GM12874 (cell line): ENCODE results near the gene KCTD11.

Experiments used
- TF ChIP-seq, protein P1 (sequence below): IDR thresholded peaks from 2 replicates; pipeline ENCODE4 v1.5.1; 2011; ENCODE audit warnings: low read depth, mild to moderate bottlenecking, control low read depth, low read length, moderate library complexity; ENCODE audit not compliant: insufficient read depth

The KCTD11 gene

GRCh38 chr17:7330638-7331015 is 21.3 kb upstream of the KCTD11 start:
- TF ChIP-seq, protein P1, sequence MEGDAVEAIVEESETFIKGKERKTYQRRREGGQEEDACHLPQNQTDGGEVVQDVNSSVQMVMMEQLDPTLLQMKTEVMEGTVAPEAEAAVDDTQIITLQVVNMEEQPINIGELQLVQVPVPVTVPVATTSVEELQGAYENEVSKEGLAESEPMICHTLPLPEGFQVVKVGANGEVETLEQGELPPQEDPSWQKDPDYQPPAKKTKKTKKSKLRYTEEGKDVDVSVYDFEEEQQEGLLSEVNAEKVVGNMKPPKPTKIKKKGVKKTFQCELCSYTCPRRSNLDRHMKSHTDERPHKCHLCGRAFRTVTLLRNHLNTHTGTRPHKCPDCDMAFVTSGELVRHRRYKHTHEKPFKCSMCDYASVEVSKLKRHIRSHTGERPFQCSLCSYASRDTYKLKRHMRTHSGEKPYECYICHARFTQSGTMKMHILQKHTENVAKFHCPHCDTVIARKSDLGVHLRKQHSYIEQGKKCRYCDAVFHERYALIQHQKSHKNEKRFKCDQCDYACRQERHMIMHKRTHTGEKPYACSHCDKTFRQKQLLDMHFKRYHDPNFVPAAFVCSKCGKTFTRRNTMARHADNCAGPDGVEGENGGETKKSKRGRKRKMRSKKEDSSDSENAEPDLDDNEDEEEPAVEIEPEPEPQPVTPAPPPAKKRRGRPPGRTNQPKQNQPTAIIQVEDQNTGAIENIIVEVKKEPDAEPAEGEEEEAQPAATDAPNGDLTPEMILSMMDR, result no peak

GRCh38 chr17:7332111-7332510 is 19.9 kb upstream of the KCTD11 start:
- TF ChIP-seq, protein P1, result no peak

- TF ChIP-seq, protein P1, result no peak
These were observed 16.9 kb upstream of the KCTD11 start for GRCh38 chr17:7334938-7335538.

DNA sequence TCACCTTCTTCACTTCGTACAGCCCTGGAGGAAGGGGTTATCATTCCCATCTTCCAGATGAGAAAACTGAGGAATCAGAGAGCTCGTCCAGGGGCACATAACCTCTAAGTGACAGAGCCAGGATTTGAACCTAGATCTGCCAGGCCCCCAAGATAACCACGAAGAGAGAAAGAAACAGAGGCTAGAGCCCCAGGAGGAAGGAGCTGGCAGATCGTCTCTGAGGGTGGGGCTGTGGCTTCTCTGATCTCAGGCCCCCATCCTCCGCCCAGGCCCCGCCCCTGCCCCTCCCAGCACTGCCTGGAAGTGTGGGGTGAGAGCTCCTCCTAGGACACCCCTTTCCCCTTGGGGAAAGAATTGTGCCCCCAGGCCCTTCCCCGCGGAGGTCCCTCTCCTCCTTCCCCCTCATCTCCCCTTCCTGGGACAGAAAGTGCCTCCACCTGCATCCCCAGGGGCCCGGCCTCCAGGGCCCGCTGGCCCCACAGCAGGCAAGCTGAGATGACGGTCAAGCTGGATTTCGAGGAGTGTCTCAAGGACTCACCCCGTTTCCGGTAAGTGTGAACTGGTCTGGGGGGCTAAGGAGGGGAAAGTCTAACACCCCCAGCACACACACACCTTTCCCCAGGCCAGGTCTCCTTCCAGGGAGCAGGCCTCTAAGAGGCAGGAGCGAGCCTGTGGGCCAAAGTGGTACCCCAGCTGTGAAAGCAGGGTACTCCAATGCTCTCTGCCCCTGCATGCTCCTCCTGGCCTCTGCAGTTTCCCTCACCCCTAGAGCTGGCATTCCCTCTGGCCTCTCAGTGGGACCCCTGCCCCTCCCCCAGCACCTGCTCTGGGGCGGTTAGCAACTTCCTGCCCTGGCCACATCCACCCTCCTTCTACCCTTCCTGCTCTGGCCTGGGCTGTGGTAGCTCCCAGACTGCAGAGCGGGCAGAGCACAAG is 15.5 kb upstream of the KCTD11 start, which contains the start of gene ACAP1:
Gene ACAP1 (plus strand): TSS at position 290 of the 936 bp plus-strand sequence. CDS start 206 bp downstream, at position 496.
- TF ChIP-seq, protein P1, result no peak

DNA sequence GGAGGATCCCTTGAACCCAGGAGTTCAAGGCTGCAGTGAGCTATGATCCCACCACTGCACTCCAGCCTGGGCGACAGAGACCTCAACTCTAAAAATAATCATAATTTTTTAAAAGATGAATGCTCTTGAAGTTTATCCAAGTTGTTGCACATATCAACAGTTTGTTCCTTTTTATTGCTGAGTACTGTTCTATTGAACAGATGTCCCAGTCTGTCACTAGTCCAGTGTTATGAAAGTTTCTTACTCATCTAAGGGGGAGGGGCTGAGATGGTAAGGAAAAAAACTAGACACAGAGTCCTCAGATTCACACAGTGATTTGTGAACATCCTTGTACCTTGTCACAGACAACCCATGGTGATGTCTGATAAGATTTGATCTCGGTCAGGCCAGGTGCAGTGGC is 11.8 kb upstream of the KCTD11 start:
- TF ChIP-seq, protein P1, result no peak

DNA sequence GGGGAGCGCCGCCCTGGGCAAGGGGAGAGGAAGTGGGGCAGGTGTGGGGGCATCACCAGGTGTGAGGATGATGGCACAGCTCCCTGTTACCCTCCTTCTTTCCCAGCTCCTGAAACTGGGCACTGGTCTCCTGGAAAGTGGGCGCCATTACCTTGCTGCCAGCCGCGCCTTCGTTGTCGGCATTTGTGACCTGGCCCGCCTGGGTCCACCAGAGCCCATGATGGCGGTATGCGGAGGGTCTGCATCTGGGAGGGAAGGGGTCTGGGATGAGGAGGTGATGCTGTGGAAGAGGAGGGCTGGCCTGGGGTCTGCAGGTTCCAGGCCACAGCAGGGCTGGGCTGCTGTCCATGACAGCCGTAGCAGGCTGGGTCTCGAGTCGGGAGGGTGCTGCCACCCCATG is 10.1 kb upstream of the KCTD11 start:
- TF ChIP-seq, protein P1, result no peak

DNA sequence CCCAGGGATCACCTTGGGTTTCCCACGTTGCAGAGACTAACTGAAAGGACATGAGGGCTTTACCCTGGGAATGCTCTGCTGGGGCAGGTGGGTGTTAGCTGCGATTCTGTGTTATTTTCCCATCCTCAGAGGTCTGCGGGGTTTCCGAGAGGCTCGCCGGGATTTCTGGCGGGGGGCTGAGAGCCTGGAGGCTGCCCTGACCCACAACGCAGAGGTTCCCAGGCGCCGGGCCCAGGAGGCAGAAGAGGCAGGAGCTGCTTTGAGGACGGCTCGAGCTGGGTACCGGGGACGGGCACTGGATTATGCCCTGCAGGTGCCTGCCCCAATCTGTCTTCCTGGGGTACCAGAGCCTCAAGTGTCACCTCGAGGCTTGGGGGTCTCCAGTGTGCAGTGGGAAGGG is 8.7 kb upstream of the KCTD11 start:
- TF ChIP-seq, protein P1, result no peak
